ENCODE measurements around the gene NEB.

The NEB gene

DNA sequence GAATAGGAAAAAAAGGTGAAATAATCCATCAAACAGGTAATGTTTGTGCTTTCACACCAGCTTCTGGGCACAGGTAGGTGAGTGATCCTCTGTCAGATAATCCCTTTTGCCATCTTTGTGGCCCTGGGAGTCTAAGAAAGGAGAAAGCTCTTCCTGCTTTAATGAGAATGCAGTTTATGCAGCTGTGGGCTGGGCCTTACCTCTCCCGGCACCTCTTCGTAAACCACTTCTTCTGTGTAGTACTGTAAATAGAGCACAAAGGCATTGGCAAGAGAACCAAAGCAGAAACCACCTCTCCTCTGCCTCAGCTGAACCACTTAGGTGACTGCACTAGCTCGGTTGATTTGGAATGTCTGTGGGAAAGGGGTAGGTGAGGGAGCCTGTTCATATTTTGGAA lies 4.9 kb downstream of the NEB start:
- TF ChIP-seq, protein P1, sequence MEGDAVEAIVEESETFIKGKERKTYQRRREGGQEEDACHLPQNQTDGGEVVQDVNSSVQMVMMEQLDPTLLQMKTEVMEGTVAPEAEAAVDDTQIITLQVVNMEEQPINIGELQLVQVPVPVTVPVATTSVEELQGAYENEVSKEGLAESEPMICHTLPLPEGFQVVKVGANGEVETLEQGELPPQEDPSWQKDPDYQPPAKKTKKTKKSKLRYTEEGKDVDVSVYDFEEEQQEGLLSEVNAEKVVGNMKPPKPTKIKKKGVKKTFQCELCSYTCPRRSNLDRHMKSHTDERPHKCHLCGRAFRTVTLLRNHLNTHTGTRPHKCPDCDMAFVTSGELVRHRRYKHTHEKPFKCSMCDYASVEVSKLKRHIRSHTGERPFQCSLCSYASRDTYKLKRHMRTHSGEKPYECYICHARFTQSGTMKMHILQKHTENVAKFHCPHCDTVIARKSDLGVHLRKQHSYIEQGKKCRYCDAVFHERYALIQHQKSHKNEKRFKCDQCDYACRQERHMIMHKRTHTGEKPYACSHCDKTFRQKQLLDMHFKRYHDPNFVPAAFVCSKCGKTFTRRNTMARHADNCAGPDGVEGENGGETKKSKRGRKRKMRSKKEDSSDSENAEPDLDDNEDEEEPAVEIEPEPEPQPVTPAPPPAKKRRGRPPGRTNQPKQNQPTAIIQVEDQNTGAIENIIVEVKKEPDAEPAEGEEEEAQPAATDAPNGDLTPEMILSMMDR (IDR thresholded peaks at IDR 0.05) = no peak

DNA sequence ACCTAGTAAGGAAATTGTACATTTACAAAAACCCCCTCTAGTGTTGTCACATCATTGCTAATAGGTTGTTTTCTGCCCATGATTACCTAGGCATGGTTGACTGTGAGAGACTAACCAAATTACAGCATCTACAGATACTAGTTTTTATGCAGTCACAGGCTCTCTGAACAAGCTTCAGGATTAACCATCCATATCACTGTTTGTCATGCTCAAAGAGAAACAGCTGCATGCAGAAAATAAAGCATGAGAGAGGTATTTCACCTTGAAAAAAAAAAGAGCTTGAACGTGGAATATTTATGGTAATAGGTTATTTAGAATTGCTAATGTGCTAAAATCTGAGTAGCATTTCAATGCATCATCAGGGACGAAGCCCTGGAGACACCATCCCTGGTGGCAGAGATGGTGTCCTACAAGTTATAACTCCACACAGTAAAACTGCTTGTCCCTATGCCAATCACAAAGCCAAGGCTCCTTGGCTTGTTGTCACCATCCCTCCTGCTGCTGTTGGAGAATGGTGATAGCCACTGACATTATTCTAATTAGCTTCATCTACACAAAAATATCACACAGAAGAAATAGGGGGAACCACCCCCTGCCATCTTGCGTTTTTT lies 5.4 kb downstream of the NEB start:
- TF ChIP-seq, protein P1 (IDR thresholded peaks at IDR 0.05) = no peak

DNA sequence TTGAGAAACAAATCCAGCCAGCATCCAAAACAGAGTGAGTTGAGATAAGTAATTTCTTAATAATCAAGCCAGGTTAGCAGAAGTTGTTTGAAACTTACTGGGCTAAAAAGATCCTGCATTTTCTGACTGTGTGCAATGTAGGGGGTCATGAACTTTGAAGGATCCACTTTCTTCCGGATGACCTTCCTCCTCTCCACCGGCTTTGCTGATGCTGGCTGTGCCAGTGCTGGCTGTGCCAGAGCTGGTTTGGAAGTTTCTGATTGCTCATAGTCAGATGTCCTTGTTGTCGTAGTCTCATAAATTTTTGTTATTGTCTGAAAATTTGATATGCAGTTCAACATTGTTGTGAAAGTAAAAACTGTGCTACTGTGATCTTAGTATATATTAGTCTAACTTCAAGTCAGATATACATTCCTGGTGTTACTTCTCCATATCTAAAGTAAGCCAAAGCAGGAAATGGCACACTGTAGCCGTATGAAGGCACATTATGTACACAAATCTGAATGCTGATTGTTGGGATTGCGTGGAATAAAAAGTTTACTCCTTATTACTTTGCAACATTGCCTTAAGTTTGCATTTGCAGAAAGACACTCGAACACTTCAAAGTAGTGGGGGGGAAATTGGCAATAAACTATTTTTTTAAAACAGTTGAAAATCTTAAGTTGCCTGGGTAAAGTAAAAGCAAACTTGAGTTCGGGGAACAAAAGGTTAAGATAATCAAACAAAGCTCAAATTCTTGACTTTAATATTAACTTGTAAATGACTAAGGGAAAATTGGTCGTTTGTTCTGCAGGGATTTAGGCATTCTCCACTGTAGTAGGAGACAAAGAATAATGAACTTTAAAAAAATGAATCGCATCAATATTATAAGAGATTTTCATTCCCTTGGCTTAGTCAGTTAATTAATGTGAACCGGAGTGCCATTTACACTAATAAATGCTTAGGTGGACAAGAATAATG lies 6.4 kb downstream of the NEB start:
- TF ChIP-seq, protein P1 (IDR thresholded peaks at IDR 0.05) = no peak

DNA sequence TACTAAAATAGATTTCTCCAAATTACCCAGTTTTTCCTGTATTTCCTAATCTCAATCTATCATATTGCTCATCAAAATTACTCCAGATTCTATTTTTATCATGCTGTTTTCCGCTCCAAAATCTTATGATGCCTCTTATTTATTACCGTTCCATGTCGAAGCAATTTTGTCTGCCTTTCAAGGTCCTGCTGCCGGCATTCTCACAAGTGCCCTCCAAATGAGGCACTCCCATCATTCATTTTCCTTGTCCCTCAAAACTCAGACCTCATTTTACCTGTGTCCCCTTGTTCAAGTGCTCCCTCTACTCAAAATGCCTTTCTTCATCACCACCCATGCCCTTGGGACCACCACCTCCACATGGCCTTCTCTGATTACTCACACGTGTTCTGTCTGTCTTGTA lies 13.1 kb downstream of the NEB start:
- TF ChIP-seq, protein P1 (IDR thresholded peaks at IDR 0.05) = no peak

DNA sequence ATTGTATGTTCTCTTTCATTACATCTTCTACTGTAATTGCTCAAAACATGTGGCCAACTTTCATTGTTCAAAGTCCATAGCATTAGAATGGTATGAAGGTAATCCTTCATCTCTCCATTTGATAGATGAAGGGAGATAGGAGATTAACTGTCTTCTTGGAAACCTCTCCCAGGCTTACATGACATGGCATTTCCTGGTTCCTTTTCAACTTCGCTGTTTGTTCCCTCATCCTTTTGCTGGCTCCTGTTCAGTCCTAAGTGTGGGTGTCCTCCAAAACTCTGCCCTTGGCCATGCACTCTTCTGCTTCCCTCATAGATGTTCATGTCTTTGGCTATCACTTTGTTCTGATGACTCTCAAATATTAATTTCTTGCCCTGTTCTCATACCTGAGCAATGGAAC lies 13.8 kb downstream of the NEB start:
- TF ChIP-seq, protein P1 (IDR thresholded peaks at IDR 0.05) = no peak

DNA sequence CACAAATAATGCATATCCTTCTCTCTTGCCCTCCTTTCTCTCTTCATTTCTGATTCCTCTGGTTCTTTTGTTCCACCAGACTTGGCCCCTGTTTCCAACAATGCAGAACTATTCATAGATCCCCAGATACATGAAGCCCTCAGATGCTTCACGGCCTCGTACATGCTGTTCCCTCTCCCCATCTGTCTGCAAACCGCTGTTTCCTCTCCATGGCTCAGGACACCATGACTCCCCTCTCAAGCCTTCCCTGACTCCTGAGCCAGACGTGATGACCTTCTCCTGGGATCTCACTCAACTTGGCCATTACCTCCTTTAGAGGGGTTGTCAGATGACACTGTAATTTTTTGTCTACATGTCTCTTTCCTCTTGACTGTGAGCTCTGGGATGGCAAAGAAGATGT lies 15.5 kb downstream of the NEB start:
- TF ChIP-seq, protein P1 (IDR thresholded peaks at IDR 0.05) = no peak

DNA sequence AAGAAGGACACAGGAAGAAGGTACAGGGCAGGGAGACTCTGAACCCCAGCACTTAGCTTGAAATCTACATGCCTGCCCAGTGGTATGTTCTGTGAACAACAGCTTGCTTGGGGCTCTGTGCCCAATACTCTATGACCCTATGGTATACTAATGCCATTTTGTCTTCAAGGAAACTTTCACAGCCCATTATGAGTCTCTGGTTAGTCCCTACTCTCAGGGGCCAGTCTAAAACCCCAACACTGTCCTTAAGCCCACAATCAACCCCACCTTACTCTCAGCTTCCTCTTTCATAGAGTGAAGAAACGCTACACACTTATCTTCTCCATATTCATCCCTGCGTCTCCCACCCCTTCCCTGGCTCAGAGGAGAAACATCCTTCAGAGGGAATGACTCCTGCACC lies 16.0 kb downstream of the NEB start:
- TF ChIP-seq, protein P1 (IDR thresholded peaks at IDR 0.05) = no peak

All from LNCAP (cell line).